MG63 (cell line): ENCODE data around the gene EMC8. TPM values are rescaled to one million over a fixed set of nuclear protein-coding genes. Genes with fewer than 3 reads are reported as not detected.
A peak's percentile ranks its signal among the peaks of the same experiment; 100 is the strongest.
"Not testable (repeated sequence)": the region's sequence is repeated elsewhere in the genome, so short reads cannot be mapped to it uniquely, and the experiment has no call there.

Experiments
- DNase-seq: peaks from one replicate; pipeline ENCODE4 v3.0.0-alpha.2; 2020
- H3K27me3 ChIP-seq: fragments of 250-450 bp; sonication (Bioruptor Pico); 2 replicates; pipeline ENCODE4 v1.5.1; 2020; ENCODE audit warnings: mild to moderate bottlenecking, moderate library complexity
- H3K36me3 ChIP-seq: fragments of 250-450 bp; sonication (Bioruptor Pico); 2 replicates; pipeline ENCODE4 v1.5.1; 2020; ENCODE audit warnings: mild to moderate bottlenecking, moderate library complexity
- H3K4me3 ChIP-seq: fragments of 250-450 bp; sonication (Bioruptor Pico); 2 replicates; pipeline ENCODE4 v1.5.1; 2020; ENCODE audit warnings: mild to moderate bottlenecking, moderate library complexity
- H3K9me3 ChIP-seq: fragments of 250-450 bp; sonication (Bioruptor Pico); 2 replicates; pipeline ENCODE4 v1.5.1; 2020; ENCODE audit warnings: mild to moderate bottlenecking, moderate library complexity
- total RNA-seq: library from RNA; depleted of rRNA; stranded (reverse); fragments of >200 nt; shearing (Covaris generic); gene quantifications from 2 replicates; pipeline ENCODE4 v1.2.3, GENCODE V29; 2014; ENCODE audit warnings: low replicate concordance

Gene EMC8
- total RNA-seq, 1 experiment from 2014 or later: 46.4 TPM

DNA sequence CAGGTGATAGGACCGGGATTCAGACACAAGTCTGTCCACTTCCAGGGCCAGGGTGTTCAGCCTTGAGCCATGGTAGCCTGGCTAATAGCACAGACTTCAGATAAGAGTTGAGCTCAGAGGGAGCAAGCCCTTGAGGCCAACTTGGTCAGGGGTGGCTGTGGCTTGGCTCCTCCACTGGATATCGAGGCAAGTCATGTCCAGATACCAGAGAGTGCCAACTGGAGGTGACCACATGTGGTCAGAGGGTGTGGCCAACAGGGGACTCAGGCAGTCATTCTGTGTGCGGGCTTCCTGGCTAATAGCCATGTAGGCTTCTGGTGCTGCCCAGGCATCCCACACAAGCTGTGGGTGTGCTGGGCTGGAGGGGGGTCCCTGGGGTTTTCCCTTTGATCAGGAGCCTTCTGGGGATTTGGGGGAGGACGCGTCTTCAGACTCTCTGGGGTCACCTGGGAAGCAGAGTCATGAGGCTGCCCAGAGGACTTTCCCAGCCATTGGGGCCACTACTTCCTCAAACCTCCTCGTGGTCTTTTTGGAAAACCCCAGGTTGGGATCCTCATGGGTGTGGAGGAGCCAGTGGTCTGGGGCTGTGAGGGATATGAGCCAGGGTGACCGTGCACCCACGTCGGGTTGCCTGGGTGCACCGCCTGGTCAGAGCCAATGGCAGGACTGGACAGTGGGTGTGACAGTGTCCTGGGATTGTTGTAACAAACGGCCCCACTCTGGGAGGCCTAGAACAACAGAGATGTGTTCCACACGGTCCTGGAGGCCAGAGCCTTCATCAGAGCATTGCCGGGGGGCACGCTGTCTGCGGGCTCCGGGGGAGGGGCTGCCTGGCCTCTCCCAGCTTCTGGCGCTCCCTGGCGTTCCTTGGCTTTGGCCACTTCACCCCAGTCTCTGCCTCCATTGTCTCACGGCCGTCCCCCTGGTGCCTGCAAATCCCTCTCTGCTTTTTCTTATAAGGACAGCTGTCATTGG lies 25.1 kb upstream of the EMC8 start:
- H3K9me3 ChIP-seq: no peaks in the 10 kb centered on the region
- no peak overlapping the region for H3K4me3 ChIP-seq
- no peak for DNase-seq
- H3K27me3 ChIP-seq: peaks cover 4% of the 10 kb centered on the region
- no peaks in the 10 kb centered on the region for H3K36me3 ChIP-seq

DNA sequence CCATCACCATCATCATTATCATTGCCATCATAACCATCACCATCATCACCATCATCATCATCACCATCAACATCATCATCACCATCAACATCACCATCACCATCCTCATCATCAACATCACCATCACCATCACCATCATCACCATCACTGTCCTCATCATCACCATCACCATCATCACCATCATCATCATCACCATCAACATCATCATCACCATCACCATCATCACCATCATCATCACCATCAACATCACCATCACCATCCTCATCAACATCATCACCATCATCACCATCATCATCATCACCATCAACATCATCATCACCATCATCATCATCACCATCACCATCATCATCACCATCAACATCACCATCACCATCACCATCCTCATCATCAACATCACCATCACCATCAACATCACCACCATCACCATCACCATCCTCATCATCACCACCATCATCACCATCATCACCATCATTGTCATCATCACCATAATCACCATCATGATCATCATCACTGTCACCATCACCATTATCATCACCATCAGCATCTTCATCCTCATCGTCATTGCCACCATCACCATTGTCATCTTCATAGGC lies 24.1 kb upstream of the EMC8 start:
- Histone ChIP-seq H3K27me3 (peaks cover 4% of the 10 kb centered on the region; the same call in 1 of the 2 replicates), H3K9me3 (no peaks in the 10 kb centered on the region)
- no peak for DNase-seq

DNA sequence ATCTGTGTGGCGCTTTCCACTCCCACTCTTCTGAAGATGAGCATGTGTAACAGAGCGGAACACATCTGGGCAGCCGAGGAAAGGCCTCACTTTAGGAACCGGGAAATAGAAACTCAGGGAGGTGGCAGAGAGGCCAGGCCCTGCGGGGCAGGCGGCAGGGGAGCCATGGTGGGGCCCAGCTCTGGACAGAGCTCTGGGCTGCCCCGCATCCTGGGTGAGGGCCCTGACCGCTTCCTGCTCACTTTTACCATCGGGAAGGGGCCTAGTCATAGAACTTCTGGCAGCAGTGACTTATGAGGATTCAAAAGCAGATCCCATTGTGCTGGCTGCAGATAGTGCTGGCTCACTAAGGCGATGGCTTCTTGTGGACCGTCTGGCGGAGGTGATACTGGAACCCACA lies 22.8 kb upstream of the EMC8 start:
- H3K4me3 ChIP-seq: no peak overlapping the region
- H3K27me3 ChIP-seq: peaks cover 4% of the 10 kb centered on the region; the same call in 1 of the 2 replicates
- no peak for DNase-seq
- H3K36me3 ChIP-seq: no peaks in the 10 kb centered on the region
- H3K9me3 ChIP-seq: no peaks in the 10 kb centered on the region

More for the DNA sequence above, 24.1 kb upstream of the EMC8 start:
- Histone ChIP-seq H3K4me3 (no peak overlapping the region), H3K36me3 (no peaks in the 10 kb centered on the region)

GRCh38 chr16:85821390-85822135 lies 22.2 kb upstream of the EMC8 start:
- peak; percentile 50 for DNase-seq
- Histone ChIP-seq H3K27me3 (peaks cover 4% of the 10 kb centered on the region; the same call in 1 of the 2 replicates), H3K36me3 (no peaks in the 10 kb centered on the region), H3K9me3 (no peaks in the 10 kb centered on the region), H3K4me3 (no peak overlapping the region)

GRCh38 chr16:85820604-85821372 lies 21.4 kb upstream of the EMC8 start:
- Histone ChIP-seq H3K9me3 (no peaks in the 10 kb centered on the region), H3K27me3 (peaks cover 4% of the 10 kb centered on the region; the same call in 1 of the 2 replicates), H3K36me3 (no peaks in the 10 kb centered on the region), H3K4me3 (no peak overlapping the region)
- no peak for DNase-seq

GRCh38 chr16:85819771-85820170 lies 20.4 kb upstream of the EMC8 start:
- Histone ChIP-seq H3K9me3 (no peaks in the 10 kb centered on the region), H3K4me3 (no peak overlapping the region), H3K27me3 (peaks cover 4% of the 10 kb centered on the region; the same call in 1 of the 2 replicates), H3K36me3 (no peaks in the 10 kb centered on the region)
- peak; percentile 45 for DNase-seq

DNA sequence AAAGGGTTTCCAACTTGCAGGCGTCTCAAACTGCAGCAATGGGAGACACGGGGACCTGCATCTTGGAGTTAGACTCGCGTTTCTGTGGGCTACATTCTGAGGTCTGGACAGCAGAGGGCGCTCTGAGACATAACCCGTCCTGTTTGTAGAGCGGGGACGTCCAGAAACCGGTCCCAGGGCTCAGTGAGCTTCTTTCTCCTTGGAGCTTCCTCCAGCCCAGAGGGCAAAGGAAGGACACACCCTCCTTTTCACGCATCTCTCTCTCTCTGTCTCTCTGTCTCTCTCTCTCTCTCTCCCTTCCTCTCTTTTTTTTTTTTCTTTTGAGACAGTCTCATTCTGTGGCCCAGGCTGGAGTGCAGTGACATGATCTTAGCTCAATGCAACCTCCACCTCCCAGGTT lies 19.9 kb upstream of the EMC8 start:
- Histone ChIP-seq H3K27me3 (peaks cover 4% of the 10 kb centered on the region; the same call in 1 of the 2 replicates), H3K36me3 (no peaks in the 10 kb centered on the region), H3K4me3 (no peak overlapping the region), H3K9me3 (no peaks in the 10 kb centered on the region)
- DNase-seq: peak; percentile 42

GRCh38 chr16:85817195-85817594 lies 17.9 kb upstream of the EMC8 start:
- not testable (repeated sequence) for H3K36me3 ChIP-seq, H3K4me3 ChIP-seq, DNase-seq, H3K27me3 ChIP-seq, H3K9me3 ChIP-seq

GRCh38 chr16:85816159-85816558 lies 16.8 kb upstream of the EMC8 start:
- H3K27me3 ChIP-seq: peaks cover 4% of the 10 kb centered on the region; the same call in 1 of the 2 replicates
- no peak for DNase-seq
- no peaks in the 10 kb centered on the region for H3K36me3 ChIP-seq
- no peaks in the 10 kb centered on the region for H3K9me3 ChIP-seq
- H3K4me3 ChIP-seq: no peak overlapping the region

DNA sequence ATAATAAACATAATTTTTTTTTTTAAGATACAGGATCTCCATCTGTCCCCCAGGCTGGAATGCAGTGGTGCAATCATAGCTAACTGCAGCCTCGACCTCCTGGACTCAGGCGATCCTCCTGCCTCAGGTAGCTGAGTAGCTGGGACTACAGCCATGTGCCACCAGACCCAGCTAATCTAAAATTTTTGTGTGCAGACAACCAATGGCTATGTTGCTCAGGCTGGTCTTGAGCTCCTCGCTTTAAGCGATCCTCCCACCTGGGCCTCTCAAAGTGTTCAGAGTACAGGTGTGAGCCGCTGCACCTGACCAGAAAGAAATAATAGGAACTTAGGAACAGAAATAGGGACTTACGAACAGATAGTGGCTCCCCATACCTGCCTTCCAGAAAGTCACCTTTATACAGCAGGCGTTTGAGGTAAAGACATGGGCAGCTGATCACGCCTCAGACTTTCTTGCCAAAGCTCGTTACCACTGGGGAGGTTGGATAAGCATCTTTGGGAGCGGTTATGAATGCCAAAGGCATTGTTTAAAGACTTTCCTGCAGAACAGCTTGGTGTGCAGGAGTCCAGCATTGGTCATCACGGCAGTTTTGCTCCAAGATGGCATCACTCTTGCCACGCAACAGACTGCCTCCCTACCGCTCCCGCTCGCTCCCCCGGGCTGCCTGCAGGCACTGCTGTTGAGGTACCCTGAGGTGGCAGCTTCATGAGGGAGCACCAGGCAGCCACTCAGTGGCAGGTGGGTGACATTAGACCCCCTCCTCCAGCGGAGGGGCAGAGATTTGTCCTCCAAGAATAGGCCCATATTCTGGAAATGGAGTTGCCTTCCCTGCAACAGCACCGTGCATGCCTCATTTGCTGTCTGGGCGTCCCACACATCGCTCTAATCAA lies 13.7 kb upstream of the EMC8 start:
- no peak for DNase-seq
- H3K4me3 ChIP-seq: no peak overlapping the region
- no peaks in the 10 kb centered on the region for H3K27me3 ChIP-seq
- no peaks in the 10 kb centered on the region for H3K36me3 ChIP-seq
- H3K9me3 ChIP-seq: no peaks in the 10 kb centered on the region

- no peaks in the 10 kb centered on the region for H3K27me3 ChIP-seq
- no peak overlapping the region for H3K4me3 ChIP-seq
- no peaks in the 10 kb centered on the region for H3K36me3 ChIP-seq
- DNase-seq: no peak
- H3K9me3 ChIP-seq: no peaks in the 10 kb centered on the region
These were observed 12.9 kb upstream of the EMC8 start for GRCh38 chr16:85812031-85812807.

GRCh38 chr16:85810742-85811115 lies 11.4 kb upstream of the EMC8 start:
- Histone ChIP-seq H3K36me3 (no peaks in the 10 kb centered on the region; the same call in 1 of the 2 replicates), H3K4me3 (no peak overlapping the region), H3K27me3 (no peaks in the 10 kb centered on the region), H3K9me3 (no peaks in the 10 kb centered on the region)
- no peak for DNase-seq

DNA sequence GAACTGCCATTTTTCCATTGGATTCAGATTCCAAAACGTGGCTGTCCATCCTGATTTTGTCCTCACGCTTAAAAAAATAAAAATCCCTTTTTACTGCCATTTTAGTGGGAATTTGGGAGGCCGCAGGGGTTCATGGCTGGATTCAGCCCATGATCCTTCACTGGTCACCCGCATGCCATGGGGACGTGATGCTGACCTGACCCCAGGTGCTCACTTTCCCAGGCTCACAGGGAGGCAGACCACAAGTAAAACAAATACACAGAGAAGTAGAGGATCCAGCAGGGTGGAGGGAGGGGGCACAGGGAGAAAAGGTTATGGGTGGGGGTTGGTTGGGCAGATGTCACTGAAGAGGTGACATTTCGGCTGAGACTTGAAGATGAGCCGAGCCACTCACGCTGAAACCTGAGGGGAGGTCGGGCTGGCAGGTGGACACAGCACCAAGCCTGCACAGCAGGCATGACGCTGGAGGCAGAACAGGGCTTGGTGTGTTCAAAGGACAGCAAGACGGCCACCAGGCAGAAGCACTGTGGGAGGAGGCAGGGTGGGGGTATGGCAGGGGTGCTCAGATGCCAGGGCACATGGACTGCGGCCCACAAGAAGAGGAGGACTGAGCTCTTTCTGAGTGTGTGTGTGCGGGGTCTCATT lies 10.9 kb upstream of the EMC8 start:
- H3K4me3 ChIP-seq: no peak overlapping the region
- H3K27me3 ChIP-seq: no peaks in the 10 kb centered on the region
- DNase-seq: no peak
- no peaks in the 10 kb centered on the region for H3K9me3 ChIP-seq
- H3K36me3 ChIP-seq: peaks cover 1% of the 10 kb centered on the region; the same call in 1 of the 2 replicates

DNA sequence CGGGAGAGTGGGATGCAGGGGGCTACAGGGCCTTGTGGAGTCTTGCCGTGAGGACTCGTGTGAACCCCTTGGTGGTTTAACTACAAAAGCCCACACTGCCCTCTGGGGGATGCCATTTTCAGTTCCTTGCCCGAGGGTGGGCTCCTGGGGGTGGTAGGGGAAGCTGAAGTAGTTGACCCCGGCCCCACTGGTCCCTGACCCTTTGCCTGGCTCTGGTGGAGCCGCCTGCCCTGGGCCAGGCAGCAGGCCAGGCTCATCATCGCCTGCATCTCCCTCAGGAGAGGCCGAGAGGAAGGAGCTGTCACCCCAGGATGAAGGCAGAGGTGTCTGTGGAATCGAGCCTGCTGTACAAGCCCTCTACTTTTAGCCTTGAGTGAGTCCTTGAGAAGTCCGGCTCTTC lies 10.3 kb upstream of the EMC8 start:
- Histone ChIP-seq H3K36me3 (peaks cover 6% of the 10 kb centered on the region; the same call in 1 of the 2 replicates), H3K4me3 (no peak overlapping the region), H3K27me3 (no peaks in the 10 kb centered on the region), H3K9me3 (no peaks in the 10 kb centered on the region)
- no peak for DNase-seq
